ENCODE data around the gene P2RX7. TPM values are rescaled to one million over a fixed set of nuclear protein-coding genes. Genes with fewer than 3 reads are reported as not detected.
A peak's percentile ranks its signal among the peaks of the same experiment; 100 is the strongest.

The P2RX7 gene
- total and polyA plus RNA-seq, 9 of the 15 experiments (the other 6 are each of a cell fraction or from before 2014, with no cell fraction given), result 0.04 to 0.65 (median 0.30) TPM

DNA sequence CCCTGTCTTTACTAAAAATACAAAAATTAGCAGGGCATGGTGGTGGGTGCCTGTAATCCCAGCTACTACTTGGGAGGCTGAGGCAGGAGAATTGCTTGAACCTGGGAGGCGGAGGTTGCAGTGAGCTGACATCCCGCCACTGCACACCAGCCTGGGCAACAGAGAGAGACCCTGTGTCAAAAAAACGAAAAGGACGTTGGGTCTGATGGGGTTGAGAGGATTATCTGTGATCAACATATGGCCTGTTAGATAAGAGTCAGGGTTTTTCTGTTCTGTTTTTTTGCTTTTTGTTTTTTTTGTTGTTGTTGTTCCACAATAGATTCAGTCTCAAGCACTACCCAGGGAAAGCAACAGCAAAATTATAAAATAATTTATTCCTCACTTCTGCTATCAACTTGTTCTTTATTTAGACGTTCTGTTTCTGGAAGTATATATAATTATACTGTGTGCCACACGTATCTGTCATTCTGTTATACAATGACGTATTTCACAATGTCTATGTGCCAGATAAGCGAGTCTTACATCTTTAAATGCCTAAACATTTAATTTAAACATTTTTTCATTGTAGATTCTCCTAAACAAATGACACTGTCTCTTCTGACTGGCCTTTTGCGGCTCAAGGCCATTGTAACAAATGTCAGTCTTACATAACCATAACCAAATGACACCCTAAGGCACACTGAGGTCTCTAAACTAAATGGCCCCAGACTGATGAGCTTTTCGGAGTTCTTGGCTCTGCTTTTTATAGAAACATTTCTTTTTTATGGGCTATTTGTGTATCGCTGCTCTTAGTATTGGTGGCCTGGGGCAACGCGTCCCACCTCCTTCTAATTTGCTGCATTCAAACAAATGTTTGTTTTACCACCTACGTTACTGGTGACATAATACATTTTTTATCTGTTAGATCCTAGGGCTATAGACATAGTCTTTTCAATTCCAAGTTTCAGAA, 70.0 kb downstream of the P2RX7 start (continued):
- no peak for TF ChIP-seq ZNF212 (CRISPR knock-in tag; IDR thresholded peaks at IDR 0.05)
- TF ChIP-seq, protein P1, sequence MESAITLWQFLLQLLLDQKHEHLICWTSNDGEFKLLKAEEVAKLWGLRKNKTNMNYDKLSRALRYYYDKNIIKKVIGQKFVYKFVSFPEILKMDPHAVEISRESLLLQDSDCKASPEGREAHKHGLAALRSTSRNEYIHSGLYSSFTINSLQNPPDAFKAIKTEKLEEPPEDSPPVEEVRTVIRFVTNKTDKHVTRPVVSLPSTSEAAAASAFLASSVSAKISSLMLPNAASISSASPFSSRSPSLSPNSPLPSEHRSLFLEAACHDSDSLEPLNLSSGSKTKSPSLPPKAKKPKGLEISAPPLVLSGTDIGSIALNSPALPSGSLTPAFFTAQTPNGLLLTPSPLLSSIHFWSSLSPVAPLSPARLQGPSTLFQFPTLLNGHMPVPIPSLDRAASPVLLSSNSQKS (CRISPR knock-in tag; IDR thresholded peaks at IDR 0.05), result no peak
- TF ChIP-seq MXI1 (IDR thresholded peaks at IDR 0.05; ENCODE audit: low read depth, low read length), result no peak; the same call in 1 of the 2 replicates
- no peak for TF ChIP-seq BRF1 (IDR thresholded peaks at IDR 0.05; ENCODE audit: borderline replicate concordance, extremely low read depth, insufficient read length)
- TF ChIP-seq HCFC1 (IDR thresholded peaks at IDR 0.05; ENCODE audit: low read depth, low read length), result no peak
- TF ChIP-seq E2F1 (CRISPR knock-in tag; IDR thresholded peaks at IDR 0.05), result no peak
- no peak for TF ChIP-seq HEY1 (CRISPR knock-in tag; IDR thresholded peaks at IDR 0.05; ENCODE audit: borderline replicate concordance)
- no peak for TF ChIP-seq ZNF77 (CRISPR knock-in tag; IDR thresholded peaks at IDR 0.05)
- no peak for TF ChIP-seq PHF20 (IDR thresholded peaks at IDR 0.05; ENCODE audit: partially characterized antibody)
- TF ChIP-seq LCOR (CRISPR knock-in tag; IDR thresholded peaks at IDR 0.05), result no peak
- TF ChIP-seq SFPQ (IDR thresholded peaks at IDR 0.05; ENCODE audit: low read depth, low read length), result no peak
- TF ChIP-seq ZNF124 (CRISPR knock-in tag; IDR thresholded peaks at IDR 0.05), result no peak
- no peak for TF ChIP-seq ZC3H4 (CRISPR knock-in tag; IDR thresholded peaks at IDR 0.05; ENCODE audit: borderline replicate concordance)
- no peak for TF ChIP-seq TSC22D4 (tag; IDR thresholded peaks at IDR 0.05)
- TF ChIP-seq ZNF668 (CRISPR knock-in tag; IDR thresholded peaks at IDR 0.05), result no peak
- TF ChIP-seq DNMT1 (IDR thresholded peaks at IDR 0.05), result no peak
- TF ChIP-seq MCM2 (IDR thresholded peaks at IDR 0.05; ENCODE audit: low read depth), result no peak
- TF ChIP-seq, protein P2, sequence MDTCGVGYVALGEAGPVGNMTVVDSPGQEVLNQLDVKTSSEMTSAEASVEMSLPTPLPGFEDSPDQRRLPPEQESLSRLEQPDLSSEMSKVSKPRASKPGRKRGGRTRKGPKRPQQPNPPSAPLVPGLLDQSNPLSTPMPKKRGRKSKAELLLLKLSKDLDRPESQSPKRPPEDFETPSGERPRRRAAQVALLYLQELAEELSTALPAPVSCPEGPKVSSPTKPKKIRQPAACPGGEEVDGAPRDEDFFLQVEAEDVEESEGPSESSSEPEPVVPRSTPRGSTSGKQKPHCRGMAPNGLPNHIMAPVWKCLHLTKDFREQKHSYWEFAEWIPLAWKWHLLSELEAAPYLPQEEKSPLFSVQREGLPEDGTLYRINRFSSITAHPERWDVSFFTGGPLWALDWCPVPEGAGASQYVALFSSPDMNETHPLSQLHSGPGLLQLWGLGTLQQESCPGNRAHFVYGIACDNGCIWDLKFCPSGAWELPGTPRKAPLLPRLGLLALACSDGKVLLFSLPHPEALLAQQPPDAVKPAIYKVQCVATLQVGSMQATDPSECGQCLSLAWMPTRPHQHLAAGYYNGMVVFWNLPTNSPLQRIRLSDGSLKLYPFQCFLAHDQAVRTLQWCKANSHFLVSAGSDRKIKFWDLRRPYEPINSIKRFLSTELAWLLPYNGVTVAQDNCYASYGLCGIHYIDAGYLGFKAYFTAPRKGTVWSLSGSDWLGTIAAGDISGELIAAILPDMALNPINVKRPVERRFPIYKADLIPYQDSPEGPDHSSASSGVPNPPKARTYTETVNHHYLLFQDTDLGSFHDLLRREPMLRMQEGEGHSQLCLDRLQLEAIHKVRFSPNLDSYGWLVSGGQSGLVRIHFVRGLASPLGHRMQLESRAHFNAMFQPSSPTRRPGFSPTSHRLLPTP (IDR thresholded peaks at IDR 0.05; ENCODE audit: borderline replicate concordance, extremely low read depth, insufficient read length), result no peak
- no peak for TF ChIP-seq CHCHD3 (CRISPR knock-in tag; IDR thresholded peaks at IDR 0.05)
- TF ChIP-seq PTRF (tag; IDR thresholded peaks at IDR 0.05), result no peak
- no peak for TF ChIP-seq CBX1 (IDR thresholded peaks at IDR 0.05; ENCODE audit: low read depth)
- TF ChIP-seq CREM (IDR thresholded peaks at IDR 0.05; ENCODE audit: low read depth), result peak; percentile 67; the same call in 1 of the 2 replicates
